Measurements from ENCODE around the gene PTPN11.

Gene PTPN11

DNA sequence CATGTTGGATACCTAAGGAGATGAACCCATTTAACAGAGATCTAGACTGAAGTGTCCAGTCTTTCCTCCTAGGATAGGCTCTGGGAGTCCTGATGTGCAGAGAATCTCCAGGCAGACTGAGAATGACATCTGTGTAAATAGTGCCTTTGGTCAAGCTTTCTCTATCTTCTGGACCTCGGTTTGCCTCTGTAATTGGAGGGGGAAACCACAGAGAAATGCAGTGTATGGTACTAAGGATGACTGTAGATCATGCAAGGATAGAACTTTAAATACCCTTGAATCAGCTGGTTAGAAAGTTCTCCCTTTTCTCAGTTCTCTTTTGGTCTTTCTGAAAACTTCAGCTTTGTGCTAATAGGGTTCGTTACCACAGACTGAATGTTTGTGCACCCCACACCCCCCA, 112.2 kb downstream of the PTPN11 start:
- Mint-ChIP-seq H3K27ac (no peak overlapping the region), H3K4me3 (no peak overlapping the region), H3K9me3 (no peaks in the 10 kb centered on the region), H3K36me3 (no peaks in the 10 kb centered on the region), H3K27me3 (peaks cover 32% of the 10 kb centered on the region), H3K4me1 (no peaks in the 10 kb centered on the region)
- ATAC-seq = no peak

- H3K9me3 Mint-ChIP-seq = no peaks in the 10 kb centered on the region
- H3K27ac Mint-ChIP-seq = no peak overlapping the region
- no peaks in the 10 kb centered on the region for H3K36me3 Mint-ChIP-seq
- no peak overlapping the region for H3K4me3 Mint-ChIP-seq
- peaks cover 31% of the 10 kb centered on the region for H3K27me3 Mint-ChIP-seq
- no peak for ATAC-seq
- no peaks in the 10 kb centered on the region for H3K4me1 Mint-ChIP-seq
Observed at GRCh38 chr12:112532106-112532505, 113.4 kb downstream of the PTPN11 start.

DNA sequence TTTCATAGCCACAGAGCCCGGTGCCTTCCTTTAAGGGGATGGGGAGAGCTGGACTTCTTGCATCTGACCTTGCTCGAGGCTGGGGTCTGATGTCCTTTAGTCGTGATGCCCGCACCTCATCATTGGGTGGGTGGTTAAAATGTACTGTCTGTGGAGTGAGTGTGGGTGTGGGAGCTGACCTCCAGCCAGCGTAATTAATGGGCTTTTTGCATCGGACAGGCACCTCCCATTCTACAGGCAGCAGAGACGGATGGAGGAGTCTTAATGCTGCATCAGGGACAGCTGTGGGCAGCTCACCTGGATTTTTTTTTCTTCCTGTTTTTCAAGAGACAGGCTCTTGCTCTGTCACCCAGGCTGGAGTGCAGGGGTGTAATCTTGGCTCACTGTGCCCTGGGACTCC, 114.8 kb downstream of the PTPN11 start:
- no peak for ATAC-seq
- H3K9me3 Mint-ChIP-seq = peaks cover 3% of the 10 kb centered on the region
- H3K27ac Mint-ChIP-seq = no peak overlapping the region
- peaks cover 4% of the 10 kb centered on the region for H3K4me1 Mint-ChIP-seq
- H3K36me3 Mint-ChIP-seq = no peaks in the 10 kb centered on the region
- no peak overlapping the region for H3K4me3 Mint-ChIP-seq
- peaks cover 33% of the 10 kb centered on the region for H3K27me3 Mint-ChIP-seq

DNA sequence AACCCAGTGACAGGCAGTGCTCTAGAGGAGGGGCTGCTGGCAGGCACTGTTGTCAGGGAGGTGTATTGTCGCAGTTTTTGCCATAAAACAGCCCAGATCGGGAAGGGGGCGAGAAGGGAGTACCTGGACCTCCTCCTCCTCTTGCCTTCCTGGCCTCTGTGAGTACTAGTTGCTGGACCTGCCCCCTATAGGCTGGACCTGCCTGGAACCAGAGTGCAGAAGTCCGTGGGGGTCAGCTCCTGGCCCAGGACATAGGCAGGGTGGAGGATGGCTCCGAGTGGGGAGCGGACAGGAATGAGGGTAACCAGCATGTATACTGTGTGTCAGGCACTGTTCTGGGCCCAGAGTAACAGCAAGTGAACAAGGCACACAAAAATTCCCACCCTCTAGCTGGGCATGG, 116.3 kb downstream of the PTPN11 start:
- Mint-ChIP-seq H3K27ac (no peak overlapping the region), H3K36me3 (no peaks in the 10 kb centered on the region), H3K4me1 (peaks cover 4% of the 10 kb centered on the region), H3K27me3 (peaks cover 33% of the 10 kb centered on the region), H3K9me3 (peaks cover 3% of the 10 kb centered on the region), H3K4me3 (no peak overlapping the region)
- no peak for ATAC-seq

GRCh38 chr12:112535637-112536366, 117.1 kb downstream of the PTPN11 start:
- H3K27ac Mint-ChIP-seq = no peak overlapping the region
- peaks cover 33% of the 10 kb centered on the region for H3K27me3 Mint-ChIP-seq
- peaks cover 3% of the 10 kb centered on the region for H3K9me3 Mint-ChIP-seq
- peak; percentile 14 for ATAC-seq
- H3K4me3 Mint-ChIP-seq = no peak overlapping the region
- H3K36me3 Mint-ChIP-seq = no peaks in the 10 kb centered on the region
- peaks cover 4% of the 10 kb centered on the region for H3K4me1 Mint-ChIP-seq

DNA sequence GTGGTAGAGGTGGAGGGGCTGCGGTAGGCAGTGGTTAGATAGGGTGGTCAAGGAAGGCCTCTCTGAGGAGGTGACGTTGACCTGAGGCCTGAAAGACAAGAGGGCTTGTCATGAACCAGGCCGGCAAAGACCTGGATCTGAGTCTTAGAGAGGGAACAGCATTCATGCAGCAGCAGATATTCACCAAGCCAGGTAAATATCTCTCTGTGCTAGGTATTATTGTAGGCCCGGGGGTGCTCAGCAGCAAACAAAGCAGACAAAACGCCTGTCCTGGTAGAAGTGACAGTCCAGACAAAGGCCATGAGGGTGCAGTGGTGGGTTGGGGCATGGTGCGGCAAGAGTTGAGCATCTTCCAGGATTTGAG, 117.6 kb downstream of the PTPN11 start:
- peaks cover 36% of the 10 kb centered on the region for H3K27me3 Mint-ChIP-seq
- no peak overlapping the region for H3K4me3 Mint-ChIP-seq
- no peaks in the 10 kb centered on the region for H3K36me3 Mint-ChIP-seq
- peaks cover 4% of the 10 kb centered on the region for H3K4me1 Mint-ChIP-seq
- peaks cover 3% of the 10 kb centered on the region for H3K9me3 Mint-ChIP-seq
- no peak overlapping the region for H3K27ac Mint-ChIP-seq
- ATAC-seq = peak; percentile 49

DNA sequence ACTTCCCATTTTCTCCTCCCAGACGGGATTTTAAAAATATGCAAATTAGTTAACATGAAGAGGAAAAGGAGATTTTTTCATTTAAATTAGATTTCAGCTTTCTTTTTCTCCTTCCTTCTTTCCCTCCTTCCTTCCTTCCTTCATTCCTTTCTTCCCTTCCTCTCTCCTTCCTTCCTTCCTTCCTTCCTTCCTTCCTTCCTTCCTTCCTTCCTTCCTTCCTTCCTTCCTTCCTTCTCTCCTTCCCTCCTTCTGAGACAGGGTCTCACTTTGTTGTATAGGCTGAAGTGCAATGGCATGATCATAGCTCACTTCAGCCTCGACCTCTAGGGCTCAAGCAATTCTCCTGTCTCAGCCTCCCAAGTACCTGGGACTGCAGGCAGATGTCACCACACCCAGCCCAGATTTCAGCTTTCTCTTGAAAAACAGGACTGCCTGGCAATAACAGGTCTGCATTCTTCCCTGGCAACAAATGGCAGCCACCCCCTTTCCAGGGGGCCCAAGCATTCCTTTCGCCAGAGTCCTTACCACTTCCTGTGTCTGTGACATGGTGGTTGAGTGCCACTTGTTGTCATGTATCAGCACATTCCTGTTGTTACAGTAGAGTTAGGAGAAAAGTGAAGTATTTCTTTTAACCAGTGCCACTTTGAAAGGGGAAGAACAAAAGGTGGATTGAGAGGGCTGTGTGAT, 119.1 kb downstream of the PTPN11 start:
- Mint-ChIP-seq H3K27ac (no peak overlapping the region), H3K36me3 (no peaks in the 10 kb centered on the region), H3K4me1 (peaks cover 4% of the 10 kb centered on the region), H3K4me3 (no peak overlapping the region), H3K27me3 (peaks cover 51% of the 10 kb centered on the region), H3K9me3 (peaks cover 3% of the 10 kb centered on the region)
- no peak for ATAC-seq

- no peak for ATAC-seq
Observed at GRCh38 chr12:112538740-112539139, 120.0 kb downstream of the PTPN11 start.

GRCh38 chr12:112539221-112539620, 120.5 kb downstream of the PTPN11 start:
- Mint-ChIP-seq H3K27ac (no peak overlapping the region), H3K4me1 (peaks cover 4% of the 10 kb centered on the region), H3K36me3 (no peaks in the 10 kb centered on the region), H3K4me3 (no peak overlapping the region), H3K9me3 (peaks cover 3% of the 10 kb centered on the region), H3K27me3 (peaks cover 52% of the 10 kb centered on the region)
- ATAC-seq = no peak

More at GRCh38 chr12:112538740-112539139, 120.0 kb downstream of the PTPN11 start:
- Mint-ChIP-seq H3K27ac (no peak overlapping the region), H3K4me1 (peaks cover 4% of the 10 kb centered on the region), H3K27me3 (peaks cover 51% of the 10 kb centered on the region), H3K36me3 (no peaks in the 10 kb centered on the region), H3K9me3 (peaks cover 3% of the 10 kb centered on the region), H3K4me3 (no peak overlapping the region)

GRCh38 chr12:112540021-112540420, 121.3 kb downstream of the PTPN11 start:
- H3K36me3 Mint-ChIP-seq = no peaks in the 10 kb centered on the region
- H3K9me3 Mint-ChIP-seq = peaks cover 3% of the 10 kb centered on the region
- peaks cover 47% of the 10 kb centered on the region for H3K27me3 Mint-ChIP-seq
- H3K4me3 Mint-ChIP-seq = no peak overlapping the region
- H3K27ac Mint-ChIP-seq = no peak overlapping the region
- no peak for ATAC-seq
- H3K4me1 Mint-ChIP-seq = peaks cover 4% of the 10 kb centered on the region

GRCh38 chr12:112543751-112544150, 125.0 kb downstream of the PTPN11 start:
- no peak overlapping the region for H3K27ac Mint-ChIP-seq
- no peak for ATAC-seq
- H3K4me3 Mint-ChIP-seq = no peak overlapping the region
- H3K36me3 Mint-ChIP-seq = no peaks in the 10 kb centered on the region
- no peaks in the 10 kb centered on the region for H3K4me1 Mint-ChIP-seq
- H3K27me3 Mint-ChIP-seq = peaks cover 42% of the 10 kb centered on the region
- no peaks in the 10 kb centered on the region for H3K9me3 Mint-ChIP-seq

GRCh38 chr12:112546339-112546738, 127.6 kb downstream of the PTPN11 start:
- peaks cover 54% of the 10 kb centered on the region for H3K27me3 Mint-ChIP-seq
- H3K4me1 Mint-ChIP-seq = no peaks in the 10 kb centered on the region
- no peak overlapping the region for H3K27ac Mint-ChIP-seq
- H3K9me3 Mint-ChIP-seq = no peaks in the 10 kb centered on the region
- H3K36me3 Mint-ChIP-seq = no peaks in the 10 kb centered on the region
- H3K4me3 Mint-ChIP-seq = no peak overlapping the region
- ATAC-seq = no peak

DNA sequence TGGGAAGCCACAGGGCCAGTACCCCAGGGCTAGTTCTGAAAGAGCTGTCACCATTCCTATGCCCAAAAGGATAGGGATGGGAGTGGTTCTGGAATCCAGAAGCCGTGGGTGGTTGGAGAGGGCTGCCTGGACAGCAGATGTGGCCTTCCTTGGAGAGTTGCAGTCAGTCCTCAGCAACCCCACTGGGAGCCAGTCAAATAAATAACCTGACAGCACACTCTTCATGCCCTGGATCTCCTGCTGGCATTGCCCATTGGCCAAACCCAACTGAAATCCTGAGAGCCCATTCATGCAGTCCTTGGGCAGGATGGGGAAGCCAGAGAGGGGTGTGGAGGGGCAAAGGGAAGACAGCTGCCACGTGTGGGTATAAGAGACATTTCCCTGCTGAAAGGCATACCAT, 128.2 kb downstream of the PTPN11 start:
- no peaks in the 10 kb centered on the region for H3K9me3 Mint-ChIP-seq

GRCh38 chr12:112549031-112549430, 130.3 kb downstream of the PTPN11 start:
- no peak overlapping the region for H3K27ac Mint-ChIP-seq
- H3K27me3 Mint-ChIP-seq = peaks cover 48% of the 10 kb centered on the region
- peaks cover 9% of the 10 kb centered on the region for H3K9me3 Mint-ChIP-seq
- no peak overlapping the region for H3K4me3 Mint-ChIP-seq
- ATAC-seq = no peak
- H3K36me3 Mint-ChIP-seq = no peaks in the 10 kb centered on the region
- H3K4me1 Mint-ChIP-seq = no peaks in the 10 kb centered on the region

More for the DNA sequence above, 128.2 kb downstream of the PTPN11 start:
- no peak for ATAC-seq
- H3K4me1 Mint-ChIP-seq = no peaks in the 10 kb centered on the region
- H3K36me3 Mint-ChIP-seq = no peaks in the 10 kb centered on the region
- H3K27me3 Mint-ChIP-seq = peaks cover 54% of the 10 kb centered on the region
- no peak overlapping the region for H3K27ac Mint-ChIP-seq
- no peak overlapping the region for H3K4me3 Mint-ChIP-seq

DNA sequence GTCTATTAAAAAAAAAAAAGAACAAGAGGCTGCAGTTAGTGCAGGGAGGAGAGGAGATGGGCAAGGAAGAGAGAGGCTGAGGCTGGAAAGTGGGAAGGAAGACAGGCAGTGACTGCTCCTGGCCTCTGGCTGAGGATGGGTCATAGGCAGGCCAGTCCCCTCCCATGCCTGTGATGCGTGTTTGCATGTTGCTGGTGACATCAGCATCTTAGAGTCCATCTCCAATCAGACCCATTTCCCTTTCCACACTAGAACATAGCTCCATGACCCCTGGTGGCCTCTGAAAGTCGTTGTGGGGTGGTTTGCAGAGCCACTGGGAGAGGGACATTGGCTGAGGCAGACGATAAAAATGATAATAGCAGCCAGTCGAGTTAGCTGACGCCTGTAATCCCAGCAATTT, 132.9 kb downstream of the PTPN11 start:
- Mint-ChIP-seq H3K4me3 (no peak overlapping the region), H3K36me3 (no peaks in the 10 kb centered on the region), H3K4me1 (no peaks in the 10 kb centered on the region), H3K27ac (no peak overlapping the region), H3K27me3 (peaks cover 35% of the 10 kb centered on the region), H3K9me3 (peaks cover 9% of the 10 kb centered on the region)
- no peak for ATAC-seq

GRCh38 chr12:112555621-112556233, 137.0 kb downstream of the PTPN11 start:
- Mint-ChIP-seq H3K27ac (no peak overlapping the region), H3K36me3 (no peaks in the 10 kb centered on the region), H3K4me3 (no peak overlapping the region), H3K4me1 (no peaks in the 10 kb centered on the region), H3K27me3 (peaks cover 26% of the 10 kb centered on the region), H3K9me3 (peaks cover 9% of the 10 kb centered on the region)
- ATAC-seq = no peak
